ENCODE measurements around the gene RPP14.
A peak's percentile ranks its signal among the peaks of the same experiment; 100 is the strongest.
"Not testable (repeated sequence)": the region's sequence is repeated elsewhere in the genome, so short reads cannot be mapped to it uniquely, and the experiment has no call there.

RPP14 gene

GRCh38 chr3:58305882-58306711 lies at the start of gene RPP14, which contains the start of gene HTD2:
TSS of gene RPP14 (plus strand) at chr3:58306245. CDS start at chr3:58310330, 4,085 bp downstream.
TSS of gene HTD2 (plus strand) at chr3:58306520. CDS start at chr3:58317614, 11,094 bp downstream.
- Mint-ChIP-seq H3K36me3 (peaks cover 13% of the 10 kb centered on the region), H3K9me3 (peaks cover 3% of the 10 kb centered on the region), H3K27me3 (peaks cover 21% of the 10 kb centered on the region), H3K27ac (peak within 1 kb of the TSS; percentile 99), H3K4me3 (peak within 1 kb of the TSS; percentile 94), H3K4me1 (peaks cover 36% of the 10 kb centered on the region)
- peak; percentile 99 for DNase-seq
- CTCF ChIA-PET, result interaction anchor here (0.6 to 4.5 kb wide), 46 partner anchors 9 to 344 kb away, joined by 3 to 54 read pairs (median 4); partner anchors contain the start of genes ABHD6, KCTD6 and PXK

GRCh38 chr3:58256511-58256910 lies 49.5 kb upstream of the RPP14 start:
- DNase-seq, result no peak
- CTCF ChIA-PET, result no interaction called here
- Mint-ChIP-seq H3K4me3 (no peak overlapping the region), H3K27ac (no peak overlapping the region), H3K36me3 (no peaks in the 10 kb centered on the region), H3K9me3 (no peaks in the 10 kb centered on the region), H3K27me3 (no peaks in the 10 kb centered on the region), H3K4me1 (no peaks in the 10 kb centered on the region)

- Mint-ChIP-seq H3K36me3 (no peaks in the 10 kb centered on the region), H3K4me3 (no peak overlapping the region)
- CTCF ChIA-PET, result interaction anchor here (1.4 kb wide), 1 partner anchor 12 kb away, joined by 5 read pairs; no protein-coding TSS in a partner anchor
These were observed 47.5 kb upstream of the RPP14 start for GRCh38 chr3:58258392-58259055.

GRCh38 chr3:58260261-58260731 lies 45.7 kb upstream of the RPP14 start:
- Mint-ChIP-seq H3K4me1 (no peaks in the 10 kb centered on the region), H3K27me3 (no peaks in the 10 kb centered on the region), H3K9me3 (no peaks in the 10 kb centered on the region), H3K27ac (no peak overlapping the region), H3K36me3 (no peaks in the 10 kb centered on the region), H3K4me3 (no peak overlapping the region)
- no peak for DNase-seq
- CTCF ChIA-PET, result no interaction called here

More at GRCh38 chr3:58258392-58259055, 47.5 kb upstream of the RPP14 start:
- Mint-ChIP-seq H3K27ac (no peak overlapping the region), H3K27me3 (no peaks in the 10 kb centered on the region), H3K9me3 (no peaks in the 10 kb centered on the region), H3K4me1 (no peaks in the 10 kb centered on the region)
- no peak for DNase-seq

GRCh38 chr3:58260733-58261132 lies 45.3 kb upstream of the RPP14 start:
- Mint-ChIP-seq H3K9me3 (no peaks in the 10 kb centered on the region), H3K36me3 (no peaks in the 10 kb centered on the region), H3K27me3 (no peaks in the 10 kb centered on the region), H3K27ac (no peak overlapping the region), H3K4me1 (no peaks in the 10 kb centered on the region), H3K4me3 (no peak overlapping the region)
- CTCF ChIA-PET, result no interaction called here
- no peak for DNase-seq

GRCh38 chr3:58261954-58262666 lies 43.9 kb upstream of the RPP14 start:
- H3K36me3 Mint-ChIP-seq, result no peaks in the 10 kb centered on the region
- no peaks in the 10 kb centered on the region for H3K27me3 Mint-ChIP-seq
- H3K27ac Mint-ChIP-seq, result no peak overlapping the region
- DNase-seq, result no peak
- no peak overlapping the region for H3K4me3 Mint-ChIP-seq
- no peaks in the 10 kb centered on the region for H3K9me3 Mint-ChIP-seq
- CTCF ChIA-PET, result no interaction called here
- H3K4me1 Mint-ChIP-seq, result no peaks in the 10 kb centered on the region

GRCh38 chr3:58266577-58266976 lies 39.5 kb upstream of the RPP14 start:
- Mint-ChIP-seq H3K36me3 (no peaks in the 10 kb centered on the region), H3K27me3 (no peaks in the 10 kb centered on the region), H3K4me3 (no peak overlapping the region), H3K4me1 (peaks cover 3% of the 10 kb centered on the region), H3K27ac (no peak overlapping the region), H3K9me3 (no peaks in the 10 kb centered on the region)
- no peak for DNase-seq
- CTCF ChIA-PET, result no interaction called here

- H3K4me3 Mint-ChIP-seq, H3K36me3 Mint-ChIP-seq, DNase-seq, H3K9me3 Mint-ChIP-seq, H3K27ac Mint-ChIP-seq, CTCF ChIA-PET, H3K27me3 Mint-ChIP-seq, H3K4me1 Mint-ChIP-seq: not testable (repeated sequence)
These were observed 38.5 kb upstream of the RPP14 start for GRCh38 chr3:58267543-58267942.

- no peaks in the 10 kb centered on the region for H3K36me3 Mint-ChIP-seq
- peaks cover 8% of the 10 kb centered on the region for H3K4me1 Mint-ChIP-seq
- H3K9me3 Mint-ChIP-seq, result no peaks in the 10 kb centered on the region
- CTCF ChIA-PET, result no interaction called here
- no peak overlapping the region for H3K27ac Mint-ChIP-seq
- H3K4me3 Mint-ChIP-seq, result no peak overlapping the region
- no peaks in the 10 kb centered on the region for H3K27me3 Mint-ChIP-seq
- no peak for DNase-seq
These were observed 36.7 kb upstream of the RPP14 start for GRCh38 chr3:58269356-58269755.

GRCh38 chr3:58270485-58270884 lies 35.6 kb upstream of the RPP14 start:
- CTCF ChIA-PET, result interaction anchor here (0.6 to 2.1 kb wide), 4 partner anchors 12 to 135 kb away, joined by 3 to 5 read pairs (median 4); partner anchors contain the start of genes HTD2 and RPP14
- no peak overlapping the region for H3K27ac Mint-ChIP-seq
- no peaks in the 10 kb centered on the region for H3K27me3 Mint-ChIP-seq
- no peaks in the 10 kb centered on the region for H3K9me3 Mint-ChIP-seq
- no peaks in the 10 kb centered on the region for H3K36me3 Mint-ChIP-seq
- DNase-seq, result no peak
- H3K4me1 Mint-ChIP-seq, result peaks cover 8% of the 10 kb centered on the region
- no peak overlapping the region for H3K4me3 Mint-ChIP-seq

GRCh38 chr3:58271901-58272501 lies 34.0 kb upstream of the RPP14 start:
- Mint-ChIP-seq H3K27ac (no peak overlapping the region), H3K4me3 (no peak overlapping the region), H3K27me3 (no peaks in the 10 kb centered on the region), H3K36me3 (no peaks in the 10 kb centered on the region), H3K9me3 (no peaks in the 10 kb centered on the region), H3K4me1 (peaks cover 8% of the 10 kb centered on the region)
- CTCF ChIA-PET, result interaction anchor here (0.6 to 2.1 kb wide), 4 partner anchors 14 to 558 kb away, joined by 3 to 5 read pairs (median 4); no protein-coding TSS in a partner anchor
- DNase-seq, result no peak

- Mint-ChIP-seq H3K4me3 (no peak overlapping the region), H3K9me3 (no peaks in the 10 kb centered on the region), H3K36me3 (no peaks in the 10 kb centered on the region), H3K27ac (no peak overlapping the region), H3K4me1 (peaks cover 8% of the 10 kb centered on the region), H3K27me3 (no peaks in the 10 kb centered on the region)
- CTCF ChIA-PET, result interaction anchor here (0.6 kb wide), 1 partner anchor 32 kb away, joined by 4 read pairs; no protein-coding TSS in a partner anchor
- no peak for DNase-seq
These were observed 33.2 kb upstream of the RPP14 start for GRCh38 chr3:58272891-58273290.

GRCh38 chr3:58273362-58273761 lies 32.7 kb upstream of the RPP14 start:
- H3K4me3 Mint-ChIP-seq, CTCF ChIA-PET, H3K27me3 Mint-ChIP-seq, H3K9me3 Mint-ChIP-seq, H3K4me1 Mint-ChIP-seq, H3K27ac Mint-ChIP-seq, H3K36me3 Mint-ChIP-seq: not testable (repeated sequence)
- DNase-seq, result peak; percentile 13

Measured in activated naive CD4-positive, alpha-beta T cell treated with anti-CD3 and anti-CD28 coated beads, Interleukin-2, amount 10 ng/mL, durations not matched to agents 7 days and 5 days (primary cell).